Activated T-cell treated with anti-CD3 and anti-CD28 coated beads, Interleukin-2, amount 50 U/mL, for 4 hours (primary cell): ENCODE measurements around the gene TTC22. TPM values are rescaled to one million over a fixed set of nuclear protein-coding genes. Genes with fewer than 3 reads are reported as not detected.

ENCODE experiments used
- ATAC-seq, 2 donors: fragments of 200-7000 bp; cut with Tn5 transposase; one replicate each; pipeline ENCODE4 v1.10.0; 2021
- DNase-seq: peaks from one replicate; pipeline ENCODE4 v3.0.0-alpha.2; 2020
- H3K27me3 Mint-ChIP-seq: one replicate; pipeline ENCODE4 v1.8.0; 2021; ENCODE audit warnings: low read depth, mixed read lengths
- H3K36me3 Mint-ChIP-seq: one replicate; pipeline ENCODE4 v1.8.0; 2022; ENCODE audit warnings: mixed read lengths; ENCODE audit not compliant: insufficient read depth
- H3K4me1 Mint-ChIP-seq: one replicate; pipeline ENCODE4 v1.8.0; 2021; ENCODE audit warnings: low read depth, mixed read lengths
- H3K4me3 Mint-ChIP-seq: one replicate; pipeline ENCODE4 v1.8.0; 2021; ENCODE audit warnings: mild to moderate bottlenecking, moderate library complexity, mixed read lengths
- H3K9me3 Mint-ChIP-seq: one replicate; pipeline ENCODE4 v1.8.0; 2021; ENCODE audit warnings: mixed read lengths
- total RNA-seq, 3 donors: library from RNA; stranded (reverse); gene quantifications; one replicate each; pipeline ENCODE4 v1.2.1, GENCODE V29; 2021

Gene TTC22
- total RNA-seq, 3 donors from 2014 or later: 1.9 to 2.8 (median 2.0) TPM

DNA sequence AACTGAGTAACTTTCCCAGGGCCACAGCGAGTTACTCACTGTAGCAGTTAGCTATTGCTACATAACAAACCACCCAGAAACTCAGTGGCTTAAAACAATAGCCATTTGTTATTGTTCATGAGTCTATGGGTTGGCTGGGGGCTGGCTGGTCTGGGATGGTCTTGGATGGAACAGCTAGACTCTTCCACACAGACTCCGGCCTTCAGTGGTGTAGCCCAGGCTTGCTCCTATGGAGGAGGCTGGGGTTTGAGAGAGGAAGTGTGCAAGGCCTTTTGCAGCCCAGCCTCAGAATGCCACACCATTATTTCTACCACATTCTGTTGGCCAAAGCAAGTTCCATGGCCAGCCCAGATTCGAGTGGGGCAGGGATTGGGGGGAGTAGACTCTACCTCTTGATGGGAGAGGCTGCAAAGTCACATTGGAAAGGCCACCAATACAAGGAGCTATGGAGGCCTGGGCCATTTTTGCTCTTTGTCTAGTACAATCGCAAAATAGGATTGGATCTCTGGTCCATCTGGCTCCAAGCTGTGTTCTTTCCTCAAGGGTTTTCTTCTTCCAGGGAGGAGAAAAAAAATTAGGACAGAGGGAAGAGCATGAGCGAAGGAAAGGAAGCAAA is 37.5 kb upstream of the TTC22 start:
- Mint-ChIP-seq H3K4me1 (no peaks in the 10 kb centered on the region), H3K27me3 (no peaks in the 10 kb centered on the region), H3K36me3 (no peaks in the 10 kb centered on the region), H3K9me3 (no peaks in the 10 kb centered on the region), H3K4me3 (no peak overlapping the region)
- ATAC-seq: no peak
- DNase-seq: no peak

- Mint-ChIP-seq H3K27me3 (no peaks in the 10 kb centered on the region), H3K36me3 (no peaks in the 10 kb centered on the region), H3K9me3 (no peaks in the 10 kb centered on the region), H3K4me1 (no peaks in the 10 kb centered on the region), H3K4me3 (no peak overlapping the region)
- ATAC-seq (no peak), DNase-seq (no peak)
Measured at GRCh38 chr1:54837002-54837853, 36.1 kb upstream of the TTC22 start.

- Mint-ChIP-seq H3K4me3 (no peak overlapping the region), H3K27me3 (no peaks in the 10 kb centered on the region), H3K36me3 (no peaks in the 10 kb centered on the region), H3K9me3 (peaks cover under 1% of the 10 kb centered on the region), H3K4me1 (no peaks in the 10 kb centered on the region)
- DNase-seq: no peak
- ATAC-seq: no peak
Measured at GRCh38 chr1:54836594-54836993, 35.5 kb upstream of the TTC22 start.

DNA sequence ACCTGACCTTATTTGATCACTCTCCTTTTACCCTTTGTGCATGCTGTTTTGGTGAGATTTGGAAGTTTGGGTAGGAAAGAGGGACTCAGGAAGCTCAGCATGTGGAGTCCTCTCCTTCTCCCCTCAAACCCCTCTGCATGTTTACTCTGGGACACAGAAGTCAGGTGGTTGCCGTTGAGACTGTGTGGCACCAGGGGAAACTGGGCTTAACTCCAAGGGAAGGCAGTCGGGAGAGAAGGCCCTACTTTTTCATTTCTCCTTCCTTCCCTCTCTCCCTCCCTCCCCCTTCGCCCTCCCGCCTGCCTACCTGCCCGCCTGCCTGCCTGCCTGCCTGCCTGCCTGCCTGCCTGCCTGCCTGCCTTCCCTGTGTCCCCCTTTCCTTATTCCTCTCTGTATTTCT is 34.8 kb upstream of the TTC22 start:
- DNase-seq: no peak
- H3K27me3 Mint-ChIP-seq: no peaks in the 10 kb centered on the region
- peaks cover 6% of the 10 kb centered on the region for H3K9me3 Mint-ChIP-seq
- ATAC-seq: no peak
- H3K4me3 Mint-ChIP-seq: no peak overlapping the region
- H3K36me3 Mint-ChIP-seq: peaks cover 2% of the 10 kb centered on the region
- H3K4me1 Mint-ChIP-seq: no peaks in the 10 kb centered on the region

- no peak overlapping the region for H3K4me3 Mint-ChIP-seq
- no peak for DNase-seq
- H3K9me3 Mint-ChIP-seq: peaks cover 13% of the 10 kb centered on the region
- peaks cover 6% of the 10 kb centered on the region for H3K36me3 Mint-ChIP-seq
- H3K4me1 Mint-ChIP-seq: no peaks in the 10 kb centered on the region
- H3K27me3 Mint-ChIP-seq: no peaks in the 10 kb centered on the region
- no peak for ATAC-seq
Measured at GRCh38 chr1:54835131-54835898, 34.2 kb upstream of the TTC22 start.

- Mint-ChIP-seq H3K4me1 (no peaks in the 10 kb centered on the region), H3K9me3 (peaks cover 13% of the 10 kb centered on the region), H3K36me3 (peaks cover 6% of the 10 kb centered on the region), H3K4me3 (no peak overlapping the region), H3K27me3 (no peaks in the 10 kb centered on the region)
- DNase-seq: no peak
- no peak for ATAC-seq
Measured at GRCh38 chr1:54834007-54834541, 33.0 kb upstream of the TTC22 start.

DNA sequence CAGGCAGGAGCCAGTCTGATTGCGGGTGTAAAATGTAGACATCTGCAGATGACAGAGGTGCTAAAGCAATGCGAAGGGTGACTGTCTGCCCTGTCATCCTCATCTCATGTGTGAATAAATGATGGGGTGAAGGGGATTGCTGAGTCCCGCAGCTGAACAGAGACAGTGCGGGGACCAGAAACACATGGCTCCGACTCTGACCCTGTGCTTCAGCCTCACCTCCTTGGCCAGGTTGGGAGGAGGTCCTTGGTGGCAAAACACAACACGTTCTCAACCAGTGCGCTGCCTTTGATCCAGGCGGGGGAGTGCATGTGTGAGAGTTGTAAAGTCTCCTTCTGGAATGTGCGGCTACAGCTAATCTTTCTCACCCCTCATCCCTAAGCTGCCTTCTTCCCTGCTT is 32.0 kb upstream of the TTC22 start:
- Mint-ChIP-seq H3K4me3 (no peak overlapping the region), H3K27me3 (no peaks in the 10 kb centered on the region), H3K9me3 (peaks cover 16% of the 10 kb centered on the region), H3K4me1 (no peaks in the 10 kb centered on the region), H3K36me3 (peaks cover 8% of the 10 kb centered on the region)
- ATAC-seq (no peak), DNase-seq (no peak)

GRCh38 chr1:54826226-54826816 is 25.2 kb upstream of the TTC22 start:
- no peaks in the 10 kb centered on the region for H3K27me3 Mint-ChIP-seq
- no peak for ATAC-seq
- H3K4me1 Mint-ChIP-seq: no peaks in the 10 kb centered on the region
- H3K9me3 Mint-ChIP-seq: peaks cover 31% of the 10 kb centered on the region
- no peak overlapping the region for H3K4me3 Mint-ChIP-seq
- H3K36me3 Mint-ChIP-seq: peaks cover 19% of the 10 kb centered on the region
- DNase-seq: no peak

GRCh38 chr1:54825696-54826095 is 24.6 kb upstream of the TTC22 start:
- no peak for DNase-seq
- H3K9me3 Mint-ChIP-seq: peaks cover 25% of the 10 kb centered on the region
- H3K4me3 Mint-ChIP-seq: no peak overlapping the region
- H3K27me3 Mint-ChIP-seq: no peaks in the 10 kb centered on the region
- no peak for ATAC-seq
- H3K4me1 Mint-ChIP-seq: no peaks in the 10 kb centered on the region
- H3K36me3 Mint-ChIP-seq: peaks cover 15% of the 10 kb centered on the region

DNA sequence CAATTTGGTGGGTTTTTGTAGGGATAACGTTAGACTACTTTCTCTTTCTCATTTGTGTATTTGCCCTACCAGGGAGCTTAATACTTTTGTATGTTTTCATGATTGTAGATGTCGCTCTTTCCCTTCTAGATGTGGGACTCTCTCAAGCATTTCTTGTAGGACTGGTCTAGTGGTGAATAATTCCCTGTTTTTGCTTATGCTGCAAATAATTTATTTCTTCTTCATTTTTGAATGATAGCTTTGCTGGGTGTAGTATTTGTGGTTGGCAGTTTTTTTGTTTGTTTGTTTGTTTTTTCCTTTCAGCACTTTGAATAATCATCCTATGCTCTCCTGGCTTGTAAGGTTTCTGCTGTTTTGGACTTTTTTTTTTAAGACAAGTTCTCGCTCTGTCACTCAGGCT is 22.5 kb upstream of the TTC22 start:
- Mint-ChIP-seq H3K4me1 (no peaks in the 10 kb centered on the region), H3K36me3 (peaks cover 12% of the 10 kb centered on the region), H3K4me3 (no peak overlapping the region), H3K27me3 (no peaks in the 10 kb centered on the region), H3K9me3 (peaks cover 19% of the 10 kb centered on the region)
- no peak for ATAC-seq
- no peak for DNase-seq

DNA sequence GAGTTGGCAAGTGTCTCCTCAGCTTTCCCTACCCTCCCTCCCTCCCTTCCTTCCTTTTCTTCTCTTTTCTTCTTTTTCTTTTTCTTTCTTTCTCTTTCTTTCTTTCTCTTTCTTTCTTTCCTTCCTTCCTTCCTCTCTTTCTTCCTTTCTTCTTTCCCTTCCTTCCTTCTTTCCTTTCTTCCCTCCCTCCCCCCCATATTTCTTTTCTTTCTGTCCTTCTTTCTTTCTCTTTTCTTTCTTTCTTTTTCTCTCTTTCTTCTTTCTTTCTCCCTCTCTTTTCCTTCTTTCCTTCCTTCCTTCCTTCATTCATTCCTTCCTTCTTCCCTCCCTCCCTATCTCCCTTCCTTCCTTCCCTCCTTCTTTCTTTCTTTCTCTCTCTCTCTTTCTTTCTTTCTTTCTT is 18.6 kb upstream of the TTC22 start:
- peaks cover 4% of the 10 kb centered on the region for H3K4me1 Mint-ChIP-seq

GRCh38 chr1:54819195-54819536 is 18.0 kb upstream of the TTC22 start:
- DNase-seq: no peak
- Mint-ChIP-seq H3K4me1 (peaks cover 4% of the 10 kb centered on the region), H3K9me3 (peaks cover 9% of the 10 kb centered on the region), H3K27me3 (no peaks in the 10 kb centered on the region), H3K36me3 (peaks cover 7% of the 10 kb centered on the region), H3K4me3 (no peak overlapping the region)
- no peak for ATAC-seq

More for the DNA sequence above, 18.6 kb upstream of the TTC22 start:
- H3K9me3 Mint-ChIP-seq: peaks cover 14% of the 10 kb centered on the region
- H3K36me3 Mint-ChIP-seq: peaks cover 10% of the 10 kb centered on the region
- no peaks in the 10 kb centered on the region for H3K27me3 Mint-ChIP-seq
- DNase-seq (no peak), ATAC-seq (no peak)
- H3K4me3 Mint-ChIP-seq: no peak overlapping the region

GRCh38 chr1:54818461-54819194 is 17.5 kb upstream of the TTC22 start:
- Mint-ChIP-seq H3K4me1 (peaks cover 4% of the 10 kb centered on the region), H3K27me3 (no peaks in the 10 kb centered on the region), H3K4me3 (no peak overlapping the region), H3K9me3 (peaks cover 5% of the 10 kb centered on the region), H3K36me3 (peaks cover 4% of the 10 kb centered on the region)
- ATAC-seq (no peak), DNase-seq (no peak)

DNA sequence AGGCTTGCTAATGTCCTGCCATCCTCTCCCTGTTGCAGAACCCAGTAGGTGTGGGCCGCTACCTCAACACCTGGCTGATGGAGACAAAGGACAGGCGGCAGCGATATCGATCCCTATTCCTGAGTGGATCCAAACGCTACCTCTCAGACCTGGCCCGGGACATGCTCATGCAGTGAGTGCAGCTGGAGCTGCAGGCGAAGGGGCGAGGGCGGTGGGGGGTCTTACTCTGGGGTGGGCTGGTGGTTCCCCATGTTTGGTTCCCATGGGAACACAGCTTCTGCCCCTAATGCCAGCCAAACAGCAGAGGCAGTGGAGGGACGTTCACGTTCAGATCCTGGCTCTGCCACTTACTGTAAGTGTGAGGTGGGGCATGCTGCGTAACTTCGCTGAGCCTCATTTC is 15.8 kb upstream of the TTC22 start:
- H3K27me3 Mint-ChIP-seq: no peaks in the 10 kb centered on the region
- no peak overlapping the region for H3K4me3 Mint-ChIP-seq
- ATAC-seq (no peak), DNase-seq (no peak)
- H3K9me3 Mint-ChIP-seq: no peaks in the 10 kb centered on the region
- no peaks in the 10 kb centered on the region for H3K36me3 Mint-ChIP-seq
- peaks cover 4% of the 10 kb centered on the region for H3K4me1 Mint-ChIP-seq
